ENCODE data around the gene ABCG2. TPM values are rescaled to one million over a fixed set of nuclear protein-coding genes. Genes with fewer than 3 reads are reported as not detected.
A peak's percentile ranks its signal among the peaks of the same experiment; 100 is the strongest.

Gene ABCG2
- total RNA-seq, 2 experiments from 2014 or later = 0.25 to 0.54 TPM

DNA sequence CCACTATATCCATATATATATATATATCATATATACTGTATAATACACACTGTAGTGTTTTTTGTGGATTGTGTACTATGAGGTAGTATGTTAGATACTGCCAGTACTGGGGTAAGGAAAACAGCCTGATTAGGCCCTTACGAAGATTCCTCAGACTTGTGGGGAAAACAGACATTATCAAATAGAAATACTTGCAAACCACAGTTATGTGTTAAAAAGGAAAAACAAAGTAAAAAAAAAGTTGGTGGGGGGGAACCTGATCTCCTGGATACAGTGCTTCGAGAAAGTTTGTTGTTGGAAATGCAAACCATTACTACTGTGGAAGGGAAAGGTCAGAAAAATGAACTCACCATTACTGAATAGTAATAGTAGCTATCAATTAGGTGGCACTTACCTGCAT, 98.0 kb downstream of the ABCG2 start:
- no peak for DNase-seq
- Mint-ChIP-seq H3K27ac (no peak overlapping the region), H3K27me3 (no peaks in the 10 kb centered on the region), H3K36me3 (ENCODE audit: low read depth) (no peaks in the 10 kb centered on the region), H3K4me3 (no peak overlapping the region), H3K9me3 (no peaks in the 10 kb centered on the region), H3K4me1 (ENCODE audit: low read depth) (no peaks in the 10 kb centered on the region)
- no peak for ATAC-seq
- CTCF ChIA-PET = no interaction called here
- POLR2A ChIA-PET = no interaction called here
- TF ChIP-seq, protein P1, sequence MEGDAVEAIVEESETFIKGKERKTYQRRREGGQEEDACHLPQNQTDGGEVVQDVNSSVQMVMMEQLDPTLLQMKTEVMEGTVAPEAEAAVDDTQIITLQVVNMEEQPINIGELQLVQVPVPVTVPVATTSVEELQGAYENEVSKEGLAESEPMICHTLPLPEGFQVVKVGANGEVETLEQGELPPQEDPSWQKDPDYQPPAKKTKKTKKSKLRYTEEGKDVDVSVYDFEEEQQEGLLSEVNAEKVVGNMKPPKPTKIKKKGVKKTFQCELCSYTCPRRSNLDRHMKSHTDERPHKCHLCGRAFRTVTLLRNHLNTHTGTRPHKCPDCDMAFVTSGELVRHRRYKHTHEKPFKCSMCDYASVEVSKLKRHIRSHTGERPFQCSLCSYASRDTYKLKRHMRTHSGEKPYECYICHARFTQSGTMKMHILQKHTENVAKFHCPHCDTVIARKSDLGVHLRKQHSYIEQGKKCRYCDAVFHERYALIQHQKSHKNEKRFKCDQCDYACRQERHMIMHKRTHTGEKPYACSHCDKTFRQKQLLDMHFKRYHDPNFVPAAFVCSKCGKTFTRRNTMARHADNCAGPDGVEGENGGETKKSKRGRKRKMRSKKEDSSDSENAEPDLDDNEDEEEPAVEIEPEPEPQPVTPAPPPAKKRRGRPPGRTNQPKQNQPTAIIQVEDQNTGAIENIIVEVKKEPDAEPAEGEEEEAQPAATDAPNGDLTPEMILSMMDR (IDR thresholded peaks at IDR 0.05) = no peak
- intact Hi-C loops (cut with micrococcal nuclease) = no loop called here

DNA sequence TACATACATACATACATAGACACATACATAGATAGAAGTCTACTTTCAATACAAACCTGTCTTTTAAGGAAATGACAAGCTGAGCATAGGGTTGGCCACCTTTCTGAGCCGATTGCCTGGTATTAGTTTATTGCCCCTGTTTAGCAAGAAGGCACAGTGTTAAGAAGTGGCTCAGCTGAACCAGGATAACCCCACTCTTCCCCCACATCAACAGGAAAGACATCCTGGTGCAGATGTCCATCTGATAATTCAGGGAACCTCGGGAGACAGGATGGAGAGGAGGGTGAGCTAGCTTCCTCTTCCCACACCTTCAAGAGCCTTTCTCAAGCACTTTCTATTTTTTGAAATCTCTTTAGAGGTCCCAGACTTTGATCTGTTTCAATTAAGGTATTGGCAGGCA, 98.7 kb downstream of the ABCG2 start:
- TF ChIP-seq, protein P1 (IDR thresholded peaks at IDR 0.05) = no peak
- DNase-seq (no peak), ATAC-seq (no peak)
- no peaks in the 10 kb centered on the region for H3K4me1 Mint-ChIP-seq (ENCODE audit: low read depth)
- intact Hi-C loops (cut with micrococcal nuclease) = no loop called here
- H3K4me3 Mint-ChIP-seq = no peak overlapping the region
- no peaks in the 10 kb centered on the region for H3K27me3 Mint-ChIP-seq
- no peaks in the 10 kb centered on the region for H3K9me3 Mint-ChIP-seq
- H3K27ac Mint-ChIP-seq = no peak overlapping the region
- POLR2A ChIA-PET = no interaction called here
- no peaks in the 10 kb centered on the region for H3K36me3 Mint-ChIP-seq (ENCODE audit: low read depth)
- CTCF ChIA-PET = no interaction called here

GRCh38 chr4:88058295-88058694, 100.1 kb downstream of the ABCG2 start:
- ATAC-seq = no peak
- ChIA-PET CTCF (interaction anchor here (1.2 kb wide), 1 partner anchor 154 kb away, joined by 4 read pairs; no protein-coding TSS in a partner anchor), POLR2A (no interaction called here)
- Mint-ChIP-seq H3K27me3 (no peaks in the 10 kb centered on the region), H3K9me3 (no peaks in the 10 kb centered on the region), H3K4me3 (no peak overlapping the region), H3K27ac (no peak overlapping the region), H3K4me1 (ENCODE audit: low read depth) (no peaks in the 10 kb centered on the region), H3K36me3 (ENCODE audit: low read depth) (no peaks in the 10 kb centered on the region)
- intact Hi-C loops (cut with micrococcal nuclease) = no loop called here
- no peak for DNase-seq
- TF ChIP-seq, protein P1 (IDR thresholded peaks at IDR 0.05) = no peak

GRCh38 chr4:88054901-88055300, 103.5 kb downstream of the ABCG2 start:
- POLR2A ChIA-PET = no interaction called here
- Mint-ChIP-seq H3K27ac (no peak overlapping the region), H3K36me3 (ENCODE audit: low read depth) (peaks cover 1% of the 10 kb centered on the region), H3K4me1 (ENCODE audit: low read depth) (no peaks in the 10 kb centered on the region), H3K27me3 (no peaks in the 10 kb centered on the region), H3K9me3 (no peaks in the 10 kb centered on the region), H3K4me3 (no peak overlapping the region)
- DNase-seq (peak; percentile 14), ATAC-seq (no peak)
- TF ChIP-seq, protein P1 (IDR thresholded peaks at IDR 0.05) = no peak
- intact Hi-C loops (cut with micrococcal nuclease) = no loop called here
- CTCF ChIA-PET = interaction anchor here (1.5 to 2.1 kb wide), 3 partner anchors 9 to 157 kb away, joined by 5 to 11 read pairs (median 6); no protein-coding TSS in a partner anchor

DNA sequence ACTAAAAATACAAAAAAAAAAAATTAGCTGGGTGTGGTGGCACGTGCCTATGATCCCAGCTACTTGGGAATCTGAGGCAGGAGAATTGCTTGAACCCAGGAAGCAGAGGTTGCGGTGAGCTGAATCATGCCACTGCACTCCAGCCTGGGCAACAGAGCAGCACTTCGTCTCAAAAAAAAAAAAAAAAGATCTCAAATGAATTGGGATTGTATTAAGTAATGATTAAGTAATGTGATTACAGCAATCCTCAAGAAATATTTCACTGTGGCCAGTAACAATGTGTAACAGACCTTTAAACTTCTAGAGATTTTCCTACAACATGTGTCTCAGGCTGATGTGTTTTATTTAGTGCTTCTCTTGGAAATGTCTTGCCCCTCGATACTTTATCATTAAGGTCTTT, 104.2 kb downstream of the ABCG2 start:
- TF ChIP-seq, protein P1 (IDR thresholded peaks at IDR 0.05) = no peak
- no peak for DNase-seq
- ChIA-PET POLR2A (interaction anchor here (0.6 kb wide), 1 partner anchor 17 kb away, joined by 4 read pairs; no protein-coding TSS in a partner anchor), CTCF (interaction anchor here (1.5 to 2.1 kb wide), 3 partner anchors 10 to 157 kb away, joined by 5 to 11 read pairs (median 6); no protein-coding TSS in a partner anchor)
- intact Hi-C loops (cut with micrococcal nuclease) = no loop called here
- no peak for ATAC-seq
- Mint-ChIP-seq H3K4me3 (no peak overlapping the region), H3K9me3 (no peaks in the 10 kb centered on the region), H3K27me3 (no peaks in the 10 kb centered on the region), H3K36me3 (ENCODE audit: low read depth) (peaks cover 1% of the 10 kb centered on the region), H3K4me1 (ENCODE audit: low read depth) (no peaks in the 10 kb centered on the region), H3K27ac (no peak overlapping the region)
